Stimulated activated naive B cell treated with anti-CD40 and anti-IgM and Interleukin-4, amounts not matched to agents 10 μg/mL and 1 μg/mL and 100 μg/mL, for 72 hours (primary cell): ENCODE data around the gene CHID1.

Source experiments
- ATAC-seq, 2 donors: fragments of 150-1000 bp; cut with Tn5 transposase; replicated peaks; 2 replicates each; pipeline ENCODE4 v1.10.0; 2021; ENCODE audit warnings: moderate library complexity in 1 of 2
- DNase-seq: peaks from one replicate; pipeline ENCODE4 v3.0.0; 2021
- H3K27ac Mint-ChIP-seq: one replicate; pipeline ENCODE4 v1.8.0; 2022; ENCODE audit warnings: mild to moderate bottlenecking, mixed read lengths
- H3K27me3 Mint-ChIP-seq, 2 donors: one replicate each; pipeline ENCODE4 v1.8.0; 2022; ENCODE audit warnings: mixed read lengths in 2 of 2
- H3K36me3 Mint-ChIP-seq, 2 donors: one replicate each; pipeline ENCODE4 v1.8.0; 2022; ENCODE audit warnings: mixed read lengths in 2 of 2, mild to moderate bottlenecking in 1 of 2
- H3K4me1 Mint-ChIP-seq, 2 donors: one replicate each; pipeline ENCODE4 v1.8.0; 2022; ENCODE audit warnings: mixed read lengths in 2 of 2, mild to moderate bottlenecking in 1 of 2
- H3K4me3 Mint-ChIP-seq, 2 donors: one replicate each; pipeline ENCODE4 v1.8.0; 2022; ENCODE audit warnings: mild to moderate bottlenecking in 2 of 2, mixed read lengths in 2 of 2, moderate library complexity in 1 of 2
- H3K9me3 Mint-ChIP-seq, 2 donors: one replicate each; pipeline ENCODE4 v1.8.0; 2022; ENCODE audit warnings: mixed read lengths in 2 of 2, mild to moderate bottlenecking in 1 of 2

Gene CHID1

DNA sequence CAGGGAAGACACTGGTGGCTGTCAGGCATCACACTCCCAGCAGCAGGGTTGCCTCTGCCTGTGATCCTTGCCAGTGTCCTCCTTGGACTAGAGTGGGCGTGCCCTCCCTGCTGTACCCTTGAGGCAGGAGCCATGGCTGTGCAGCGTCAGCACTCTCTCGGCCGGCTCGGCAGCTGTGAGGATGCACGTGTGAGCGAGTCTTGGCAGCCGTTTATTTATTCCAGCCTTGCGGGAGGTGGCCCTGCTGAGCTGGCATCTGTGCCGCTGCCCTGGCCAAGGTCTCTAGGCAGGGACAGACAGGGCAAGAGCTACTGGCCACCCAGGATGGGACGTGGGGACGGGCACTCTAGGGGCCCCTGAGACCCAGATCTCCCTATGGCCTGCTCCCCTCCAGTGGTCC is 34.1 kb downstream of the CHID1 start:
- no peaks in the 10 kb centered on the region for H3K4me1 Mint-ChIP-seq
- H3K27ac Mint-ChIP-seq = no peak overlapping the region

DNA sequence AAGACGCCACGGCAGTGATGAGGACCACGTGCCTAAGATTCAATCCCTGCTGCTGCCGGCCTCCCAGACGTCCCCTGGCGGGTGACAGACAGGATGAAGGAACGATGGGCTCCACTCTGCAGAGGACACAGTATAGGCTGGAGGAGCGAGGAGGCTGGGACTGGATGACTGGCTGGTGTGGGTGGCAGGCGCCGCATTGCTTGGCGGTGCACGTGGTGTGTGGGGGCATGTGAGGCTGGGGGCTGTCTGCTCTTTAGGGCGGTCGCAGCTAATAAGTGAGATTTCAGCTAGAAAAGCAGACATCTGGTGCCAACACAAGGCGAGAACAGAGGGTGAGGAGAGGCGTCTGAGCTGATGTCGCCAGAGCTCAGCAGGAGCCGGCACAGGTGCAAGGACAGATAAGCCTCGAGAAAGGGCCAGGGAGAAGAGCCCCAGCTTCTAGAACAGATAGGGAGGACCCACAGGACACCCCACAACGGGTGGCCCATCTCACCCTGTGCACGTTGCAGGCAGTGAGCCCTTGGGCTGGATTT is 34.8 kb downstream of the CHID1 start:
- ATAC-seq = no peak
- Mint-ChIP-seq H3K9me3 (peaks cover 0 to 1% of the 10 kb centered on the region in 2 donors), H3K36me3 (peaks cover 53 to 57% of the 10 kb centered on the region in 2 donors), H3K4me1 (no peaks in the 10 kb centered on the region), H3K27ac (peak overlapping the region; percentile 20), H3K4me3 (no peak overlapping the region), H3K27me3 (no peaks in the 10 kb centered on the region)
- no peak for DNase-seq

More for the DNA sequence above, 34.1 kb downstream of the CHID1 start:
- DNase-seq = no peak
- H3K27me3 Mint-ChIP-seq = no peaks in the 10 kb centered on the region
- peaks cover 0 to 1% of the 10 kb centered on the region in 2 donors for H3K9me3 Mint-ChIP-seq
- H3K36me3 Mint-ChIP-seq = peaks cover 51 to 57% of the 10 kb centered on the region in 2 donors
- no peak for ATAC-seq
- no peak overlapping the region for H3K4me3 Mint-ChIP-seq

DNA sequence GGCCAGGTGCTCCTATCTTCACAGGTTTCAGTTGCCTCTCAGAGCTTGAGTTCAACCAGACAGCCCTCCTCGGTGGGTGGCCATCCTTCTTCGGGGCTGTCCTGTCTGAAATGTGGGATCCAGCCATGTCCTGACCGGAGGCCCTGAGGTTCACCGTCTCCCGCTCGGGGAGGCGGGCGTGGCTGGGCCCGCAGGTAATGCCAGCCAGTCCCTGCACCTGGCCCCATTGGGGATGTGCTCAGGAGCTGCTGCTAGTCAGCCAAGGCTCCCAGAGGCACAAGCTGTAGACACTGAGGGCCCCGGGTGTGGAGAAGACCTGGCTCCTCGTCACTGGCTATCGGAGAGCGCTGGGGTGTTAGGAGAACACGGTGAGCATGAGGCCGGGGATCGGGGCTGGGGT is 35.4 kb downstream of the CHID1 start:
- Mint-ChIP-seq H3K4me1 (no peaks in the 10 kb centered on the region), H3K27ac (no peak overlapping the region), H3K27me3 (no peaks in the 10 kb centered on the region), H3K9me3 (peaks cover 0 to 1% of the 10 kb centered on the region in 2 donors), H3K4me3 (no peak overlapping the region), H3K36me3 (peaks cover 50 to 52% of the 10 kb centered on the region in 2 donors)
- DNase-seq = no peak
- ATAC-seq = no peak

DNA sequence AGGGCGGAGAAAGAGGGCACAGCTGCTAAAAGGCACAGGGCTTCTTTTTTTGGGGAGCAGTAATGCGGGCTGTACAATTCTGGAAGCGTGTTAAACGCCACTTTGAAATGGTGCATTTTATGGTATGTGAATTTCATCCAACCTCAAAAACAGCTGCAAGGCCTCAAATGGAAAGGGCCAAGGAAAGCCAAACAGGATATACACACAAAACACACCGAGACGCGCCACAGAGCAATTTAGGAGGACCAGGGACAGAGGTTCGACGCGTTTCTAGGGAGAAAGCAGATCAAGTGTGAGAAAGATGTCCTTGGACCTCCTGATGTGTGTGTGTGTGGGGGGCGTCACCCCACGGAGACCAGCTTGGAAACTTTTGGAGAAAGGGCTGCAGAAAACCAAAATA is 36.9 kb downstream of the CHID1 start:
- Mint-ChIP-seq H3K27ac (no peak overlapping the region), H3K4me3 (no peak overlapping the region), H3K27me3 (no peaks in the 10 kb centered on the region), H3K4me1 (no peaks in the 10 kb centered on the region), H3K36me3 (peaks cover 44 to 48% of the 10 kb centered on the region in 2 donors), H3K9me3 (peaks cover 0 to 1% of the 10 kb centered on the region in 2 donors)
- DNase-seq (no peak), ATAC-seq (no peak)

DNA sequence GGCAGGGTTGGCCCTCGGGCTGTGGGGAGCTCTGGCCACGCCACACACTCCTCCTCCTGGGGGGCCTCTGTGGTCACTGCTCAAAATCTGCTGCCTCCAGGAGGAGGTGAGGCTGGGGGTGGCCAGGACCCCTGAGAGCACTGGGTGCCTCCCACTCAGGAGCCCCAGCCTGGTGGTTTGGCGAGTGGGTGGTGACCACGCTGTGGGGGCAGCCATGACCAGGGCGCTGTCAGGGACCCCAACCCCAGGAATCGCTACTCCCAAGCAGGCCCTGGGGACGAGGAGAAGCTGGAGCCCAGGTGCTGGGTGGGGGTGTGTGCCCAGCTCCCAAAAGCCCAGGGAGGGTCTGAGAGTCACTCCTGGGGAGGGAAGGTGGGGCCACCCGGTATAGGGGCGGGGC is 37.8 kb downstream of the CHID1 start:
- peaks cover 0 to 1% of the 10 kb centered on the region in 2 donors for H3K9me3 Mint-ChIP-seq
- DNase-seq = no peak
- H3K4me3 Mint-ChIP-seq = no peak overlapping the region
- H3K27me3 Mint-ChIP-seq = no peaks in the 10 kb centered on the region
- H3K36me3 Mint-ChIP-seq = peaks cover 43 to 48% of the 10 kb centered on the region in 2 donors
- H3K4me1 Mint-ChIP-seq = no peaks in the 10 kb centered on the region
- H3K27ac Mint-ChIP-seq = no peak overlapping the region
- no peak for ATAC-seq

DNA sequence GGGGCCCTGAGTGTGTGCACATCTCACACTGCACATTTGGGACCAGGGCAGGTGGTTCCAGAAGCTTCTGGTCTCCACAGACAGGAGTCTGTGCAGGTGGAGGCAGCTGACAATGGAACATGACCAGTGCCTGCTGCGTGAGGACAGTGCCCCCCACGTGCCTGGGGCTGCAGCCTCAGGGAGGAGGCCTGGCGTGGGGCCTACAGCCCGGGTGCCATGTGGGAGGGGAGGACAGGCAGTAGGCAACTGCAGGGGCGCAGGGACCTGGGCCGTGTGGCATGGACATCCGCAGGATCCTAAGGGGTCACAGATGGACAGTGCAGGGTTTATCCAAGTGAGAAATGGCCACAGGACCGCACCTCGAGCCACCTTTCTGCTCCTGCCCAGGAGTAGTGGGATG is 39.1 kb downstream of the CHID1 start:
- no peaks in the 10 kb centered on the region for H3K9me3 Mint-ChIP-seq
- DNase-seq (no peak), ATAC-seq (no peak)
- no peak overlapping the region for H3K27ac Mint-ChIP-seq
- peaks cover 38 to 42% of the 10 kb centered on the region in 2 donors for H3K36me3 Mint-ChIP-seq
- H3K4me3 Mint-ChIP-seq = no peak overlapping the region
- no peaks in the 10 kb centered on the region for H3K27me3 Mint-ChIP-seq
- no peaks in the 10 kb centered on the region for H3K4me1 Mint-ChIP-seq

DNA sequence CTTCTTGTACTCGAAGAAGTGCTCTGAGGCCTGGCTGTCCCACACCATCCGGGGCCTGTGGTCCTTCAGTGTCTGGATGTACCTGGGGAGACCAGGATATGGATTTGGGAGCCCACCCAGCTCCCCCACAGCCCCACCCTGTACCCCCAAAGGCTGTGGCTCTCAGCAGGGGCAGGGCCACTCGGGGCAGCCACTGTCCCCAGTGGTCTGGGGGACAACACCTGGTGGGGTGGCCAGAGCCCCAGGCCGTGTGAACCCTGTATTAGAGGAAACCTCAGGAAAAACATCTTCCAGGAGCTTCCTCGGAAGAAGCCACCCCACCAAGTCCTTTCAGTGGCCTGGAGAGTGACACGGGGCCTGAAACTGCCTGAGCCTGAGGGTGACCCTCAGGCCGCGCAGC is 40.2 kb downstream of the CHID1 start:
- Mint-ChIP-seq H3K27ac (no peak overlapping the region), H3K4me1 (no peaks in the 10 kb centered on the region), H3K9me3 (no peaks in the 10 kb centered on the region), H3K27me3 (no peaks in the 10 kb centered on the region), H3K36me3 (peaks cover 35 to 38% of the 10 kb centered on the region in 2 donors), H3K4me3 (no peak overlapping the region)
- DNase-seq = no peak
- ATAC-seq = no peak

DNA sequence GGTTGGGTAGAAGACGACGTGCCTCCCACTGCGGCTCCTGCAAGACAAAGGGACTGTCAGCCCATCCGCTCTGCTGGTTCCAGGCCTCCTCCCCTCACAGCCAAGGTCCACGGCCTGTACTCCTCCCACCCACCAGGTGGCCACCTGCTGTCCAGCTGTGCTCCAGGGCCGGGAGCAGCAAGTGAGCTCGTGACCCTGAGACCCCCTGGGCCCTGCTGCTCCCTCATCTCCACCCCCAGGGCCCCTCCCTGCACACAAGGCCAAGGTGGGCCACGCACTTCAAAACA is 40.5 kb downstream of the CHID1 start:
- Mint-ChIP-seq H3K27me3 (no peaks in the 10 kb centered on the region), H3K36me3 (peaks cover 32 to 35% of the 10 kb centered on the region in 2 donors), H3K4me3 (no peak overlapping the region), H3K27ac (no peak overlapping the region), H3K9me3 (no peaks in the 10 kb centered on the region), H3K4me1 (no peaks in the 10 kb centered on the region)
- no peak for ATAC-seq
- DNase-seq = no peak

DNA sequence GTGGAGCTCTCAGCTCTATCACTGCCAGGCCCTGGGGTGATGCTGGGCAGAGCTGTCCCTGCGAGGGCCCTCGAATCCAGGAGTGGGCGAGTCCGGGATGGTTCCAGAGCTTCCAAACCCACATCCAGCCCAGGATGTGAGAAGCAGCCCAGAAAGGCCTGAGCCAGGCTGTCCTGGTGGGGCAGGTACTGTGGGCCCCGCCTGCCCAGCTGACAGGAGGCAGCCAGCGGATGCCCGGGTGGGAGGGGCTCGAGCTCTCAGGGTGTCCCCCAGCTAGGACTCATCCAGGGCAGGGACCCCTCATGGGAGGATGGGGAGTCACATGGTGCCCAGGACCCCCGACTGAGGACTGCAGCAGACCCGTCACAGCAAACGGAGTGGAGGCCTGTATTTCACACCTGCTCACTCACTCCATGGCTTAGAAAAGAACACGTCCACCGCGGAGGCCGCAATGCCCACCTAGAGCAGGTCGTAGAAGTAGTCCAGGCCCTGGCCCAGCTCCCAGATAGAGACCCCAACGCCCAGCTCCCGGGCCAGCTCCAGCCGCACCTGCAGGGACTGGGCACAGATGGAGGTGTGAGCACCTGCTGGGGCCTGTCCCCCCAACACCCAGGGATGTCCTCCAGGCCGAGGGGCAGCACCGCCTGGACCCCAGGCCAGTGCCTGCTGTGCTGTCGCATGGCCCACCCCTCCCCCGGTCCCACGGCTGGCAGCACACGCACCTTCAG is 41.0 kb downstream of the CHID1 start:
- peaks cover 28 to 33% of the 10 kb centered on the region in 2 donors for H3K36me3 Mint-ChIP-seq
- H3K27ac Mint-ChIP-seq = no peak overlapping the region
- DNase-seq (no peak), ATAC-seq (no peak)
- no peaks in the 10 kb centered on the region for H3K4me1 Mint-ChIP-seq
- no peaks in the 10 kb centered on the region for H3K9me3 Mint-ChIP-seq
- no peak overlapping the region for H3K4me3 Mint-ChIP-seq
- no peaks in the 10 kb centered on the region for H3K27me3 Mint-ChIP-seq

DNA sequence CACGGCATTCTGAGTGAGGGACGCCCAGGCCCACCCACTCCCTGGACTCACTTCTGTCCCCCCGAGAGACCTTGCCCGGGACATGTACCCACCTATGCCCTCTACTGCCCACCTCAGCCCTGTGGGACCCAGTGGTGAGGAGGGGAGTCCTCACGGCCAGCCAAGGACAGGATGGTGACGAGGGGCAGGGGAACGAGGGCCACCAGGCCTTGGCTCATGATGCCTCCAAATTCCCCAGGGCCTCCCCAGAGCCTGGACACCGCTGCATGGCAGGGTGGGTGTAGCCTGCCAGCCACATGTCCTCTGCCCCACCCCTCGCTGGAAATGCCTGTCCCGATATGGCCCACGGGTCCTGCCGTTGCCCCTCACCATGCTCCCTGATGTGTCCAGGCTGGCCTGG is 41.8 kb downstream of the CHID1 start:
- H3K36me3 Mint-ChIP-seq = peaks cover 24 to 28% of the 10 kb centered on the region in 2 donors
- DNase-seq (no peak), ATAC-seq (no peak)
- no peak overlapping the region for H3K27ac Mint-ChIP-seq
- H3K27me3 Mint-ChIP-seq = no peaks in the 10 kb centered on the region
- H3K4me1 Mint-ChIP-seq = no peaks in the 10 kb centered on the region
- H3K4me3 Mint-ChIP-seq = no peak overlapping the region
- H3K9me3 Mint-ChIP-seq = no peaks in the 10 kb centered on the region

DNA sequence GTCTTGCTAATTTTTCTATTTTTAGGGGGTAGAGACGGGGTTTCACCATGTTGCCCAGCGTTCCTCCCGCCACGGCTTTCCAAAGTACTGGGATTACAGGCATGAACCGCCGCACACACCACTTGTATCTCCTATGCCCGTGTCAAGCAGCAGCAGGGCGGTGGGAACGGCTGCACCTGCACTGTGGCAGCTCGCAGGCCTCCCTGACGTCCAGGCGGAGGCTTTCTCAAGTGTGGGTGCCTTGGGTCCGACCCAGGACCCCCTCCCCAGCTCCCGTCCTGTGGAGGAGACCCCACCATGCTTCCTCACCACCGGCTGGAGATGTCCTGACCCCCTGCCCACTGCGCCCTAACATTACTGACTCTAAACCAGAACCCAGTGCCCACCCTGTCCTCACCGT is 42.2 kb downstream of the CHID1 start:
- Mint-ChIP-seq H3K27me3 (no peaks in the 10 kb centered on the region), H3K36me3 (peaks cover 20 to 24% of the 10 kb centered on the region in 2 donors), H3K4me3 (no peak overlapping the region), H3K9me3 (no peaks in the 10 kb centered on the region), H3K4me1 (no peaks in the 10 kb centered on the region), H3K27ac (no peak overlapping the region)
- DNase-seq = no peak
- ATAC-seq = no peak

DNA sequence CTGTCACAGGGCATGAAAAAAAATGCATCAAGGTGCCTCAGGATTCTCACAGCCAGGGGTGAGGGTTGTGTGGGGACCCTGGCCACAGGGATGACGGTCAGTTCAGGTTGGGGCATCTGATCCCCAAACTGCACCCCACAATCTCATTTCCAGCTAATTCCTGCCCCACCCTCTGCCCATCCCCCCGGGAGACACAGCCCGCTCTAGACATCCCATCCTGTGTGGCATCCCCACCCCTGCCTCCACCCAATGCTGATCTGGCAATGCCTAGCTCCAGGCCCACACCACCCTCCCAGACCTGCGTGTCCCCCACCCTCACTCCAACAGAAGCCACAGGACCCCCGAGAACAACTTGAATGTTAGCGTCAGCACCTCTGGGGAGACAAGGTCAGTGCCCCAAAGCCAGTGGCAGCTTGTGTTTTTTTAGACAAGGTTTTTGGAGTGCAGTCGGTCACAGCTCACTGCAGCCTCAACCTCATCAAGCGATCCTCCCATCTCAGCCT is 42.7 kb downstream of the CHID1 start:
- Mint-ChIP-seq H3K4me1 (no peaks in the 10 kb centered on the region), H3K36me3 (peaks cover 16 to 20% of the 10 kb centered on the region in 2 donors)

DNA sequence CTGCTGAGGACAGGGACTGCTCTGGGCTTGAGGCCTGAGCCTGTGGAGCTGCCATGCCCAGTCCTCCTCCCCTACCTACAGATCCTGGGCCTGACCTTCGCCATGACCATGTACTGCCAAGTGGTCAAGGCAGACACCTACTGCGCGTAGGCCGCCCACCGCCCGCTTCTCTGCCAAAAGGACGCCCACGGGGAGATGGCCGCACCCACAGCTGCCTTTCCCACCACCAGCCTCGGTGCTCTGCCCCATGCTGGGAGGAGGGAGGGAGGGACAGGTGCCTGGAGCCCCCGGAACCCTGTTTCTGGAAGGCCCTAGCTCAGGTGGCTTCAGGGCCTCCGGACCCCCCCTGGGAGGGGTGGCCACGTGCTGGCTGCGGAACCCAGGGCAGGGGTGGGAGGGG is 44.1 kb downstream of the CHID1 start:
- H3K27me3 Mint-ChIP-seq = no peaks in the 10 kb centered on the region
- DNase-seq (no peak), ATAC-seq (no peak)
- peaks cover 10 to 15% of the 10 kb centered on the region in 2 donors for H3K36me3 Mint-ChIP-seq
- no peak overlapping the region for H3K27ac Mint-ChIP-seq
- no peak overlapping the region for H3K4me3 Mint-ChIP-seq
- H3K4me1 Mint-ChIP-seq = no peaks in the 10 kb centered on the region
- no peaks in the 10 kb centered on the region for H3K9me3 Mint-ChIP-seq

More for the DNA sequence above, 42.7 kb downstream of the CHID1 start:
- DNase-seq (no peak), ATAC-seq (no peak)
- Mint-ChIP-seq H3K27ac (no peak overlapping the region), H3K27me3 (no peaks in the 10 kb centered on the region), H3K9me3 (no peaks in the 10 kb centered on the region), H3K4me3 (no peak overlapping the region)

DNA sequence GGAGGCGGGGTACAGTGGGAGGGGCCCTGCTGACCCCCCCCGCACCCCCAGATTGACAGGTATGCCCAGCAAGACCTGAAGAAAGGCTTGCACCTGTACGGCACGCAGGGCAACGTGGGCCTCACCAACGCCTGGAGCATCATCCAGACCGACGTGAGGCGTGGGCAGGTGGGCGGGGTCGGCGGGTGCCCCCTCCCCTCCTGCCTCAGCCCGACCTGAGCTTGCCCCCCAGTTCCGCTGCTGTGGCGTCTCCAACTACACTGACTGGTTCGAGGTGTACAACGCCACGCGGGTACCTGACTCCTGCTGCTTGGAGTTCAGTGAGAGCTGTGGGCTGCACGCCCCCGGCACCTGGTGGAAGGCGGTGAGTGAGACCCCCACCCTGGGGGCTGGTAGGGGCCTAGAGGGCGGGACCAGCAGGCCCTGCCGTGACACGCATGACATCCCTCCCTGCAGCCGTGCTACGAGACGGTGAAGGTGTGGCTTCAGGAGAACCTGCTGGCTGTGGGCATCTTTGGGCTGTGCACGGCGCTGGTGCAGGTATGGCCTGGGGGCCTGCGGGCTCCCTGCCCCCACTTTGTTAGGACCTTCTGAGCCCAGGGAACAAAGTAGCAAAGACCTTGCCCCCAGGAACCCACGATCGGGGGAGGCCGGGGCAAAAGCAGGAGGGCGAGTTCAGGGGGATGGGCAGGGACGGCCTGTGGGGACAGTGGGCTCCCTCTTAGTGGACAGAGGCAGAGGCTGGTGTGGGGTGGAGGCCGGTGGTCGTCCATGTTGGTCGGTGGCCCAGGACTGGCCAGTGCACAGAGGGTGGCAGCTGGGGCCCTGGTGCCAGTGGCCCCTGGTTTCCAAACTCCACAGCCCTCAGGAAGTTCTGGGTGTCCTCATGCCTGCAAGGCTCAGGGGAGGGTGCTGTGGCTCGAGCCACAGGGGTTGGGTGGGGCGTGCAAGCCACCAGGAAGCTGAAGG is 44.9 kb downstream of the CHID1 start:
- H3K27me3 Mint-ChIP-seq = no peaks in the 10 kb centered on the region
- peak overlapping the region; percentile 14 for H3K27ac Mint-ChIP-seq
- no peaks in the 10 kb centered on the region for H3K4me1 Mint-ChIP-seq
- DNase-seq = no peak
- ATAC-seq = no peak
- H3K4me3 Mint-ChIP-seq = no peak overlapping the region
- H3K36me3 Mint-ChIP-seq = peaks cover 9 to 12% of the 10 kb centered on the region in 2 donors
- no peaks in the 10 kb centered on the region for H3K9me3 Mint-ChIP-seq
